GM19328 (cell line): ENCODE measurements around the gene CDK7.

Experiments
- ATAC-seq: cut with Tn5 transposase; IDR thresholded peaks from one replicate; pipeline ENCODE4 v1.9.1; 2021; ENCODE audit warnings: mild to moderate bottlenecking, moderate library complexity; ENCODE audit not compliant: unreplicated experiment

The CDK7 gene

DNA sequence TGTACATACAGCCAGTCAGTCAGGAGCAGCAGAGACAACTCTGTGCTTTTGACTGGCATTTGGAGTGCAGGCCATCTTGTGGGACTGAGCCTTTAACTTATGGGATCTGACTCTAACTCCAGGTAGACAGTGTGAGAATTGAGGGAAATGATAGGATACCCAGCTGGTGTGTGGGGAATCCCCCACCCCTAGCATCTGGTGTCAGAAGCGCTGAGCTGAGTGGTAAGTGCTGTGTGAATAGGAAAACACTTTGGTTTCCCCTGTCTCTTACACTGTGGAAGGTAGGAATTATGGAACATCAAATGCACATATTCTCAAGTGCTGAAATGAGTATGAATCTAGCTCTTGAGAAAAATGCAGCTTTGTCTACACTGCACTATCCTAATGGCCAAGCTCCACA is 54.0 kb downstream of the CDK7 start:
- ATAC-seq: no peak

- ATAC-seq: no peak
These were observed 57.6 kb downstream of the CDK7 start for GRCh38 chr5:69292306-69292705.

- no peak for ATAC-seq
These were observed 59.2 kb downstream of the CDK7 start for GRCh38 chr5:69293882-69294281.

DNA sequence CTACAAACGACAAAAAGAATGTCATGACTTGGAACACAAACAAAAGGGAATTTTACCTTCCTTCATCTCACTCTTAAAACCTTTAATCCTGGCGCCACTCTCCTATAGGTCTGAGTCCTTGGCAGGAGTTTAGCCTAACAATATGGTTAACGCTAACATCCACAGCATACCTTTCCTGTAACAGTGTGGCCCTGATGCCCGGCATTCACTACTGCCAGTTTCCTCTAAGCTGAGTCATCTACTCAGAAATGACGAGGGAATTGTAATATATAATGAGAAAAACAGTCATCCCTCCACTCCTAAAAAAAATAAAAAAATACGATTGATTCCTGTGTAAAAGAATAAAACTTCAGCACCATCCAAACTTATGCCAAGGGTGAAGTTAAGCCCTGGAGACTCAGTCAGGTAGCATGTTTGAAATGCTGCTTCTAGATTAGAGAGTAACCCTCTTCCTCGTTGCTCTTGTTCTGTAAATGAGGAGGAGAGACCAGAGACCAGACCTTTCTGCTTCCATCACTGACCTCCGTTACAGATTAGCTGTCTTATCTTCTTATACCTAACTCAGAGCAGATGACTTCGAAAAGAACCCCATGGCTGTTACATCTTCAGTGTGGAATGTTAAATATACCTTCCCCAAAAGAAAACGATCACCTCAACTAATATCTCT is 60.5 kb downstream of the CDK7 start:
- no peak for ATAC-seq

GRCh38 chr5:69299625-69300024 is 64.9 kb downstream of the CDK7 start:
- ATAC-seq: no peak

DNA sequence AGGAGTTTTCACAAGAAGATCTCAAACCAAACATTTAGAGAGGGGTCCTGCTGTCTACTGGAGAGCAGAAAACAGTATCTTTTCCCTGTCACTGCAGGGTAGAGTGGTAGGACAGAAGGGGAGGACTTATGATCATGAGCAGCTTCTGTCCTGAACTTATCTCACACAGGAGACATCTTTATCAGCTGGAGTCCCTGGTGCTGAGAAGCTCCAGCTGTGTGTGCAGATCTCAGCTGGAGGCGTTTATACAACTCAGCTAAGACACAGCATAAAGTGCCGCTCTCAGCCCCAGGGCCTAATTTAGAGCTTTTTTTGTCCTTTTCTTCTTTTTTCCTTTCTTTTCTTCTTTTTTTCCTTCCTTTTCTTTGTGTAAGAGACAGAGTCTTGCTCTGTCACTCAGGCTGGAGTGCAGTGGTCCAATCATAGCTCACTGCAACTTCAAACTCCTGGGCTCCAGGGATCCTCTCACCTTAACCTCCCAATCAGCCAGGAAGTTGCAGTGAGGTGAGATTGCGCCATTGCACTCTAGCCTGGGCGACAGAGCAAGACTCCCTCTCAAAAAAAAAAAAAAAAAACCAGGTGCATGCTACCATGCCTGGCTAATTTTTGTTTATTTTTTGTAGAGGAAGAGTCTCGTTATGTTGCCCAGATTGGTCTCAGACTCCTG is 66.0 kb downstream of the CDK7 start:
- no peak for ATAC-seq

DNA sequence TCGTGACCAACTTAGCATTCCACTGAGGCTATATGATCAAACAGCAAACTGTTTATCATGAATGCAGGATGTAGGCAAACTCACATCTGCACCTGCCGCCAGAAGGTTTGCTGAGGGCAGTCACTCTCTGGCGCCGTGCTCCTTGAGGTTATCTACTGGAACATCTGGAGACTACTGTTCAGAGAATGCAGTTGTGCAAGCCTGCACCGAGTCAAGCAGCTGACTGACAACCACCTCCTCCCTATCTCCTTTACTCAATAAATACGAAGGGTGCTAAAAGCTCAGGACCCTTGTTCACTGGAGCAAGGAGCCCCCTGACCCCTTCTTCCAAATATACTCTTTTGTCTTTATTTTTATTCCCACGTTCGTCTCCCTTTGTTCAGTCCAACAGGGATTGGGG is 70.8 kb downstream of the CDK7 start:
- ATAC-seq: no peak

DNA sequence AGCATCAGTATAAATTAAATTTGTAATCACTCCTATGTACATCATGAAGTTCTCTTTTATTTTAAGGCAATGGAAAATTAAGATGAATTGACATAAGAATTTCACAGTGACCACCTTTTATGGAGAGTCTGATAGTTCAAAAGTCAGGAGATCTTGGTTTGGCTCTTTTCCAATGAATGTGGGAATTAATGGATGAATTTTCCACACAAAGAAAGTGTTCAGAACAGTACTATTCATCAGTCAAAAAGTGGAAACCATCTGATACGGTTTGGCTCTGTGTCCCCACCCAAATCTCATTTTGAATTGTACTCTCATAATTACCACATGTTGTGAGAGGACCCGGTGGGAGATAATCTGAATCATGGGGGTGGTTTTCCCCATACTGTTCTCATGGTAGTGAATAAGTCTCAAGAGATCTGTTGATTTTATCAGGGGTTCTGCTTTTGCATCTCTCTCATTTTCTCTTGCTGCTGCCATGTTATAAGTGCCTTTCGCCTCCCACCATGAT is 73.4 kb downstream of the CDK7 start:
- no peak for ATAC-seq

GRCh38 chr5:69309380-69309779 is 74.7 kb downstream of the CDK7 start:
- ATAC-seq: no peak

DNA sequence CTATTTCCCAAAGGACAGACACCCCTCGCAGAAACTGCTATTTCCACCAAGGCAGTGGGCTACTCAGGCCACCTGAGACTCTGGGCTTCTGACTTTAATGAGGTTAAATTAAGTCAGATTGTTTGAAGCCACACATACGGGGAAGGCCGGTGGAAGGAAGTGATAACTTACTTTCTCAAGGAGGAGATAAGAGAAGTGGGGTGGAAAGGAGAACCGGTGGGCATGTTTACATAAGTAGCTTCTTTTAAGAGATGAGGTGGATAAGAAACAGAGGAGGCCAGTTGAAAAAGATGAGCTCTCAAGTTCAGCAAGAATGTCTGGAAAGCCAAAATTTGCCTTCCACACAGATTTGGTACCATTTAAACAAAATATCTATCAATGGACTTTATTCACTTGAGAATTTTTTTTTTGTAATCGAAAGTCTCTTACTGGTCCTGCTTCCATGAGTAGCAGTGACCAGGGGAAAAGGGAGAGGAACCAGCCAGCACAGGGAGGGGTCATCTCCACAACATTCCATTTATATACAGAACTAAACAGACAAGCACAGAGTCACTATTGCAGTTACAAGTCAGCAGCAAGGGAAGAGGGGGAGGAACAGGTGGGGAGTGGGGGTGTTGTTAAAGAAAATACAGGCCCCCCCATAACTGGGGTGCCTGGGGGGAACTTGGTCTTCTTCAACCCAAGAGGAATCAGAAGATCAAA is 77.9 kb downstream of the CDK7 start:
- no peak for ATAC-seq

DNA sequence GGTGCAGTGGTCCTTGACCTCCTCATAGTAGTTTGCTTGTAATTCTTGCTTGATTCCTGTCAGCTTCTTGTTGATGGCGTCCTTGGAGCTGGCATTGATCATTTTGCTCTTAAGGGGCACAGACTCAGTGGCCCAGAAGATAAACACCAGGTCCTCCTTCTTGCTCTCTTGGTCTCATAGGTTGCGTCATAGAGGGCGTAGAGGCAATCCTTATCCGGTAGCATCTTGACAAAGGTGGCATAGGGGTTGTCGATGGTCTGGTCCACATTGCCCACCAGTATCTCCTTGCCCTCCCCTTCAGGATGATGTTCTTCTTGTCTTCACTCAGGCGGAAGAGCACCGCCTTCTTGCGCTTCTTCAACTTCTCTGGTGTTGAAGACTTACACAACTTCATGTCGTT is 78.7 kb downstream of the CDK7 start:
- ATAC-seq: no peak

GRCh38 chr5:69315972-69316371 is 81.3 kb downstream of the CDK7 start:
- ATAC-seq: no peak

DNA sequence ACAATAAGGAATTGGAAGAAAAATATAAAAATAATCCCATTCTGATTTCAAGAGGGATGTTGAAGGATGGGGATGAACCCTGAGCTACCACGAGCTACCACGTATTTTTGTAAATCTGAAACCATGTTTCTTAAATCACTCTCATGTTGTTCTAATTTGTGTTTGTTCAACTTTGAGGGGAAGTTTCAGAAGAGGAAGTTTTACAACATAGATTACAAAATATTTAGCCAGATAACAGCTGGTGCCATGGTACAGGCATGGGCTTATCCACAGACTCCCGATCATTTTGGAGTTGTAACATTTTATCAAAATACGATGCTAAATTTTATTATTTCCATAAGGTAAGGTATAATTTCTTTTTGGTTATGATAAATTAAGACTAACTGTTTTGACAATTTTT is 82.7 kb downstream of the CDK7 start:
- ATAC-seq: no peak

GRCh38 chr5:69326365-69326764 is 91.7 kb downstream of the CDK7 start:
- no peak for ATAC-seq
